ENCODE measurements around the gene GRB7.
"Not testable (repeated sequence)": the region's sequence is repeated elsewhere in the genome, so short reads cannot be mapped to it uniquely, and the experiment has no call there.

The GRB7 gene

GRCh38 chr17:39761861-39762496 is 24.2 kb downstream of the GRB7 start:
- H3K36me3 Mint-ChIP-seq (ENCODE audit: low read depth), result peaks cover 38% of the 10 kb centered on the region
- no peak overlapping the region for H3K4me3 Mint-ChIP-seq
- peaks cover 31% of the 10 kb centered on the region for H3K4me1 Mint-ChIP-seq (ENCODE audit: low read depth)
- H3K27ac Mint-ChIP-seq, result no peak overlapping the region
- H3K27me3 Mint-ChIP-seq (ENCODE audit: low read depth), result no peaks in the 10 kb centered on the region
- peaks cover 5% of the 10 kb centered on the region for H3K9me3 Mint-ChIP-seq

- peaks cover 47% of the 10 kb centered on the region for H3K36me3 Mint-ChIP-seq (ENCODE audit: low read depth)
- H3K27me3 Mint-ChIP-seq (ENCODE audit: low read depth), result no peaks in the 10 kb centered on the region
- H3K9me3 Mint-ChIP-seq, result peaks cover 5% of the 10 kb centered on the region
- H3K4me1 Mint-ChIP-seq (ENCODE audit: low read depth), result peaks cover 30% of the 10 kb centered on the region
- no peak overlapping the region for H3K27ac Mint-ChIP-seq
- H3K4me3 Mint-ChIP-seq, result no peak overlapping the region
Observed at GRCh38 chr17:39763051-39763820, 25.5 kb downstream of the GRB7 start.

GRCh38 chr17:39764171-39764570 is 26.4 kb downstream of the GRB7 start:
- H3K4me3 Mint-ChIP-seq; H3K27me3 Mint-ChIP-seq (ENCODE audit: low read depth); H3K27ac Mint-ChIP-seq; H3K9me3 Mint-ChIP-seq: not testable (repeated sequence)
- Mint-ChIP-seq H3K36me3 (ENCODE audit: low read depth) (peaks cover 52% of the 10 kb centered on the region), H3K4me1 (ENCODE audit: low read depth) (peaks cover 28% of the 10 kb centered on the region)

GRCh38 chr17:39765175-39765574 is 27.4 kb downstream of the GRB7 start:
- H3K27ac Mint-ChIP-seq, result no peak overlapping the region

GRCh38 chr17:39765766-39766165 is 28.0 kb downstream of the GRB7 start:
- Mint-ChIP-seq H3K27ac (no peak overlapping the region), H3K27me3 (ENCODE audit: low read depth) (no peaks in the 10 kb centered on the region), H3K4me3 (no peak overlapping the region), H3K4me1 (ENCODE audit: low read depth) (peaks cover 43% of the 10 kb centered on the region), H3K9me3 (peaks cover 5% of the 10 kb centered on the region), H3K36me3 (ENCODE audit: low read depth) (peaks cover 50% of the 10 kb centered on the region)

More at GRCh38 chr17:39765175-39765574, 27.4 kb downstream of the GRB7 start:
- Mint-ChIP-seq H3K4me1 (ENCODE audit: low read depth) (peaks cover 37% of the 10 kb centered on the region), H3K27me3 (ENCODE audit: low read depth) (no peaks in the 10 kb centered on the region), H3K36me3 (ENCODE audit: low read depth) (peaks cover 50% of the 10 kb centered on the region), H3K4me3 (no peak overlapping the region), H3K9me3 (peaks cover 5% of the 10 kb centered on the region)

GRCh38 chr17:39767147-39767546 is 29.4 kb downstream of the GRB7 start:
- Mint-ChIP-seq H3K27me3 (ENCODE audit: low read depth) (no peaks in the 10 kb centered on the region), H3K4me3 (peak overlapping the region; percentile 43), H3K27ac (peak overlapping the region; percentile 62), H3K9me3 (peaks cover 5% of the 10 kb centered on the region), H3K36me3 (ENCODE audit: low read depth) (peaks cover 54% of the 10 kb centered on the region), H3K4me1 (ENCODE audit: low read depth) (peaks cover 52% of the 10 kb centered on the region)

- Mint-ChIP-seq H3K27ac (peak overlapping the region; percentile 80), H3K36me3 (ENCODE audit: low read depth) (peaks cover 52% of the 10 kb centered on the region), H3K4me3 (peak overlapping the region; percentile 30), H3K27me3 (ENCODE audit: low read depth) (no peaks in the 10 kb centered on the region), H3K9me3 (peaks cover 5% of the 10 kb centered on the region), H3K4me1 (ENCODE audit: low read depth) (peaks cover 68% of the 10 kb centered on the region)
Observed at GRCh38 chr17:39769974-39770587, 32.3 kb downstream of the GRB7 start.

- Mint-ChIP-seq H3K36me3 (ENCODE audit: low read depth) (peaks cover 36% of the 10 kb centered on the region), H3K4me1 (ENCODE audit: low read depth) (peaks cover 69% of the 10 kb centered on the region), H3K27ac (peak overlapping the region; percentile 86)
Observed at GRCh38 chr17:39772415-39772814, 34.7 kb downstream of the GRB7 start.

GRCh38 chr17:39772987-39773934 is 35.5 kb downstream of the GRB7 start:
- Mint-ChIP-seq H3K4me1 (ENCODE audit: low read depth) (peaks cover 72% of the 10 kb centered on the region), H3K9me3 (no peaks in the 10 kb centered on the region), H3K36me3 (ENCODE audit: low read depth) (peaks cover 30% of the 10 kb centered on the region), H3K27ac (peak overlapping the region; percentile 64), H3K4me3 (peak overlapping the region; percentile 31), H3K27me3 (ENCODE audit: low read depth) (no peaks in the 10 kb centered on the region)

More at GRCh38 chr17:39772415-39772814, 34.7 kb downstream of the GRB7 start:
- no peaks in the 10 kb centered on the region for H3K27me3 Mint-ChIP-seq (ENCODE audit: low read depth)
- no peaks in the 10 kb centered on the region for H3K9me3 Mint-ChIP-seq
- H3K4me3 Mint-ChIP-seq, result peak overlapping the region; percentile 67

GRCh38 chr17:39774047-39774446 is 36.3 kb downstream of the GRB7 start:
- H3K4me3 Mint-ChIP-seq, result peak overlapping the region; percentile 68
- H3K4me1 Mint-ChIP-seq (ENCODE audit: low read depth), result peaks cover 69% of the 10 kb centered on the region
- H3K27ac Mint-ChIP-seq, result peak overlapping the region; percentile 81
- peaks cover 25% of the 10 kb centered on the region for H3K36me3 Mint-ChIP-seq (ENCODE audit: low read depth)
- H3K9me3 Mint-ChIP-seq, result no peaks in the 10 kb centered on the region
- H3K27me3 Mint-ChIP-seq (ENCODE audit: low read depth), result no peaks in the 10 kb centered on the region

GRCh38 chr17:39775031-39775430 is 37.3 kb downstream of the GRB7 start:
- peak overlapping the region; percentile 26 for H3K27ac Mint-ChIP-seq
- peaks cover 25% of the 10 kb centered on the region for H3K36me3 Mint-ChIP-seq (ENCODE audit: low read depth)
- H3K9me3 Mint-ChIP-seq, result no peaks in the 10 kb centered on the region
- H3K4me1 Mint-ChIP-seq (ENCODE audit: low read depth), result peaks cover 62% of the 10 kb centered on the region
- H3K27me3 Mint-ChIP-seq (ENCODE audit: low read depth), result no peaks in the 10 kb centered on the region
- no peak overlapping the region for H3K4me3 Mint-ChIP-seq

- Mint-ChIP-seq H3K9me3 (no peaks in the 10 kb centered on the region), H3K36me3 (ENCODE audit: low read depth) (peaks cover 24% of the 10 kb centered on the region), H3K27ac (peak overlapping the region; percentile 43), H3K4me1 (ENCODE audit: low read depth) (peaks cover 56% of the 10 kb centered on the region), H3K4me3 (peak overlapping the region; percentile 87), H3K27me3 (ENCODE audit: low read depth) (no peaks in the 10 kb centered on the region)
Observed at GRCh38 chr17:39776252-39776651, 38.5 kb downstream of the GRB7 start.

GRCh38 chr17:39777534-39778365 is 40.0 kb downstream of the GRB7 start:
- Mint-ChIP-seq H3K27me3 (ENCODE audit: low read depth) (no peaks in the 10 kb centered on the region), H3K27ac (peak overlapping the region; percentile 60), H3K4me1 (ENCODE audit: low read depth) (peaks cover 54% of the 10 kb centered on the region), H3K4me3 (peak overlapping the region; percentile 87), H3K36me3 (ENCODE audit: low read depth) (peaks cover 26% of the 10 kb centered on the region), H3K9me3 (no peaks in the 10 kb centered on the region)

Data from T-helper 1 cell treated with Interleukin-12 subunit alpha and Interleukin-12 subunit beta and Interleukin-4 antibody, amounts not matched to agents 30 μg/mL and 1 μg/mL, for 36 hours (primary cell).